Activated CD4-positive, alpha-beta T cell treated with anti-CD3 and anti-CD28 coated beads, Interleukin-2, amount 50 U/mL, for 4 hours (primary cell): Measurements from ENCODE around the gene RNF10.
"Not testable (repeated sequence)": the region's sequence is repeated elsewhere in the genome, so short reads cannot be mapped to it uniquely, and the experiment has no call there.

Experiments used
- DNase-seq, 2 experiments: peaks; one replicate each; pipeline ENCODE4 v3.0.0-alpha.2; 2020

The RNF10 gene

GRCh38 chr12:120617767-120618166, 83.6 kb downstream of the RNF10 start:
- not testable (repeated sequence) for DNase-seq

GRCh38 chr12:120618954-120619615, 84.9 kb downstream of the RNF10 start:
- no peak for DNase-seq

- no peak for DNase-seq
Observed at GRCh38 chr12:120620624-120621023, 86.5 kb downstream of the RNF10 start.

GRCh38 chr12:120625557-120626419, 91.6 kb downstream of the RNF10 start:
- no peak for DNase-seq
